Left lobe of liver (tissue), 2 donors: Measurements from ENCODE around the gene CHST8. TPM values are rescaled to one million over a fixed set of nuclear protein-coding genes. Genes with fewer than 3 reads are reported as not detected.
"Not testable (repeated sequence)": the region's sequence is repeated elsewhere in the genome, so short reads cannot be mapped to it uniquely, and the experiment has no call there.

ENCODE experiments used
- ATAC-seq: fragments of 200-7000 bp; cut with Tn5 transposase; one replicate; pipeline ENCODE4 v1.9.1; 2020; ENCODE audit warnings: mild to moderate bottlenecking, moderate library complexity
- DNase-seq: peaks from one replicate; pipeline ENCODE4 v3.0.0-alpha.2; 2020; ENCODE audit warnings: low spot score
- total RNA-seq: library from RNA; stranded (reverse); gene quantifications from one replicate; pipeline ENCODE4 v1.2.1, GENCODE V29; 2021
- donor health status: DM: no; HTN: no; CAD: no; lungs with moderate emphysema.
- donor health status: DM: no; HTN: yes; CAD: no.

Gene CHST8
- total RNA-seq, 1 donor from 2014 or later, result 0.28 TPM

GRCh38 chr19:33688171-33688992 is 66.6 kb downstream of the CHST8 start:
- ATAC-seq (no peak), DNase-seq (no peak)

GRCh38 chr19:33689138-33689746 is 67.5 kb downstream of the CHST8 start:
- ATAC-seq (no peak), DNase-seq (no peak)

- ATAC-seq (no peak), DNase-seq (no peak)
Measured at GRCh38 chr19:33689868-33690267, 68.1 kb downstream of the CHST8 start.

GRCh38 chr19:33690378-33691029 is 68.8 kb downstream of the CHST8 start:
- ATAC-seq, result no peak
- DNase-seq, result no peak

DNA sequence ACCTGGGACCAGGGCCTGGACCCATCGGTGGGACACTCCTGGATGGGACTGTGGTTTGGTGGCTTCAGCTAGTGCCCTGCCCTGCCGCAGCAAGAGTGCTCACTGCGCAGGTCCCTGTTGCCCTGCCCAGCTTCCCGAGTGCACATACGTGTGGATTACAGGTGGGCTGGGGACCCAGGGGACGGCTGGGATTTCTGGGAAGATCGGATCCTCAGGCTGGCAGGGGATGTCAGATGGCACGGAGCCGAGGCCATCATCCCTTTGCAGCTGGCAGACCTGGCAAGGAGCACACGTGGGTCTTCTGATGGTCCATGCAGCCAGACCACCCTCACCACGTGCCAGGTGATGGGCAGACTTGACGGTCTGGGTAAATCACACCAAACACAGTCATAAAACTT is 69.3 kb downstream of the CHST8 start:
- DNase-seq, result no peak

GRCh38 chr19:33691736-33692135 is 70.0 kb downstream of the CHST8 start:
- DNase-seq (no peak), ATAC-seq (no peak)

More for the DNA sequence above, 69.3 kb downstream of the CHST8 start:
- no peak for ATAC-seq

DNA sequence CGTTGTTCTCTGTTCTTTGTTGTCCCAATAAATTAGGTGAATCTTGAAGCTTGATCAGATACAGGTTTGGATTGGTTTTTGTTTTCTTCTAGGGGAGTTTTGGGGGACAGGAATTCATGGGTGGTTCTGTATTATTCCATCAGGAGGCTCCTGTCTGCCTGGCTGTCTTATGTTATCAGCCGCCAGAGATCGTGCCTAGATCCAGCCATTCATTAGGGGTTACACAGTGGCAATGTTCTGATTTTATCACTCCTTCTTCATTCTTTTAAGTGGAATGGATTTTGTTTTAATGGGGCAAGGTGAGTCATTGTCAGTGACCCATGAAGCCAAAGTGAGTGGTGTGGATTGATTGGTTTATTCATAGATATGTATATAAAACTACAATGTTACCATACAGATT is 71.9 kb downstream of the CHST8 start:
- DNase-seq (no peak), ATAC-seq (no peak)

DNA sequence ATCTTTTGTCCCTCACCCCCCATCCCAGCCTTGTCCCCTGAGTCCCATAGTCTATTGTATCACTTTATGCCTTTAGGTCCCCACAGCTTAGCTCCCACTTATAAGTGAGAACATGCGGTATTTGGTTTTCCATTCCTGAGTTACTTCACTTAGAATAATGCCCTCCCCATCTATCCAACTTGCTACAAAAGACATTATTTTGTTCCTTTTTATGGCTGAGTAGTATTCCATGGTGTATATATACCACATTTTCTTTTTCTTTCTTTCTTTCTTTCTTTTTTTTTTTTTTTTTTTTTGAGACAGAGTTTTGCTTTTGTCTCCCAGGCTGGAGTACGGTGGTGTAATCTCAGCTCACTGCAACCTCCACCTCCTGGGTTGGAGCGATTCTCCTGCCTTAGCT is 73.8 kb downstream of the CHST8 start:
- not testable (repeated sequence) for DNase-seq, ATAC-seq

- DNase-seq (no peak), ATAC-seq (no peak)
Measured at GRCh38 chr19:33697766-33698165, 76.0 kb downstream of the CHST8 start.

DNA sequence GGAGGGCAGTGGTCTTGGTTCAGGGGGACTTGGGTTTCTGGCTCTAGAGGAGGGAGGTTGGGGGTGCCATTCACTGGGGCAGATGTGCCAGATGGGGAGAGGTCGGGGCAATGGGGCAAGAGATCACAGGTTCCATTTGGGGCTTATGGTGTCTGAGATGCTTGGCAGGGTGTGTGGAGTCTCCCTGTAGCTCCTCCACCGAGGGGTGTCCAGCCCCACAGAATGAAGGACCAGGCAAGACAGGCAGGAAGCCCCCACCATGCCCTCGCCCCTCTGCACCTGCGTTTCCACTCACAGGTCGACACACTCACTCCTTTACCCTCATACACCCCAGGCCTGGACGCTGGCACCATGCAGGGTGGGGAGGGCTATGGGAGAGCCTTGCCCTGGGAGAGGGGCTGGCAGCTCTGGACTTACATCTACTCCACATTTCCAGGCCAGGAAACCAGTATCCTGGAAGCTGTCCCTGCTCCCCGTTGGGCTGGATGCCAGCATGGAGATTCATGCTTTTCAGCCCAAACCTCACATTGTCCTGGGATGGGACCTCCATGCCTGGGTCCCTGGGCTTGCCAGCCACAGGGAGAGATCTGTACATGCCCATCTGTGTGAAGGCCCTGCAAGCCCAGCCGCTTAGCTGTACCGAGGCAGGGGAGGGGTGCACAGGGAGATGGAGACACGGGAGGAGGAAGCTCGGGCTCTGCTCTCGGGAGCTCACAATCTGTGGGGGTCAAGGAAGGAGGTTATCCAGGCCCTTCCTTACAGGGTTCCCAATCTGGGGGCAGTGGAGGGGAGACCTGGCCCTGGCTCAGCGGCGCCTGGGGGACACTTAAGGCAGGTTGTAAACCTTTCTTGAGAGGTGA is 77.1 kb downstream of the CHST8 start:
- no peak for DNase-seq

DNA sequence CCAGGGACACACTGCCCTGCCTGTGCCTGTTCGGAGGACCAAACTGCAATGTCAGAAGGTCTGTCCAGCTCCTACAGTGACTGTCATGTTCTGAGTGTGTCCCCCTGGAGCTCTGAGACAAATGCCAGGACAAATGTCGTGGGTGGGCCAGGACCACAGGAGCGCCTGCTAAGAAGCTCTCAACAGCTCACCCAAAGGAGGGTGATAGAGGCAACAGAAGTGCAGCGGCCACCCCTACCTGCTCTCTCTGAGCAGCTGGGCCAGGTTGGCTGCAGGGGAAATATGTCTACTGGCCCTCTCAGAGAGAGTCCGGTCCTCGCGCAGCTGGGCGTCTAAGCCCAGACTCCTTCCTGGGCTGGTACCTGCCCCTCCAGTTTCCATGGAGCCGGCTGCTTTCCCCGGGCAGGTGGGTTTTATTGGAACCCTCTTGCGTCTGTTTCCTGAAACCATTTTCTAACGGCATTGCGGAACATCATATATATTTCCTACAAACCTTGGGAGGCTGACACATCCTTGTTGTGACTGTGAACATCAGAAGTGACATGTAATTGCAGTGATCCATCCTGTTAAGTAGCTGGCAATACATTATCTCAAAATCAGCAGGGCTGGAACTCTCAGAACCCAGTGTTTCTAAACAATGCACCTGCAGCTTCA is 78.1 kb downstream of the CHST8 start:
- DNase-seq, result no peak

More for the DNA sequence above, 77.1 kb downstream of the CHST8 start:
- no peak for ATAC-seq

DNA sequence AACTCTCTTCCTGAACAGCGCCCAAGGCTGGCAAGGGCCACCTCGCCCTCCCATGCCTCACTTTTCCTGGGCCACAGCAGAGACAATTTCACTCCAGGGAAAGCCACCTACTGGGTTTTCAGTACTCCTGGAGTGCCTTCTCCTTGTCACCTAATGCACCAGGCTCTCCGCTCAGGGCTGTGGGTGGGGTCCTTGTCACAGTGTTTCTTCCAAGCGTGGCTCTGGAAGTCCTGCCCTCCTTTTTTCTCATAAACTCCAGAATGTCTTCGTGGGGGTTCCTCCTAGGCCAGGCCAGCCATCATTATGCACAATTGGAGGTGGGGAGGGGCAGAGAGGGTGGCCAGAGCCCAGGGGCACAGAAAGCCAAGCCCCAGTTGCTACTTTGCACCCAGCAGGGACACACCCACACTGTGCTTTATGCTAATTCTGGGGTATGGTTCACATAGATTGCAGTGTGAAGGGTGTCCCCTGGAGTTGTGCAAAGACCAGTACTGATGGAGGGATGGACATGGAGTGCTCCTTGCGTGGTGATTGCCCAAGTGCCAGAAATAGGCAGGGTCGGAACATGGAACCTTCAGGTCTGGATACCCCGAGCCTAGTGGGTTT is 78.8 kb downstream of the CHST8 start:
- DNase-seq, result no peak
- no peak for ATAC-seq

More for the DNA sequence above, 78.1 kb downstream of the CHST8 start:
- ATAC-seq, result no peak

DNA sequence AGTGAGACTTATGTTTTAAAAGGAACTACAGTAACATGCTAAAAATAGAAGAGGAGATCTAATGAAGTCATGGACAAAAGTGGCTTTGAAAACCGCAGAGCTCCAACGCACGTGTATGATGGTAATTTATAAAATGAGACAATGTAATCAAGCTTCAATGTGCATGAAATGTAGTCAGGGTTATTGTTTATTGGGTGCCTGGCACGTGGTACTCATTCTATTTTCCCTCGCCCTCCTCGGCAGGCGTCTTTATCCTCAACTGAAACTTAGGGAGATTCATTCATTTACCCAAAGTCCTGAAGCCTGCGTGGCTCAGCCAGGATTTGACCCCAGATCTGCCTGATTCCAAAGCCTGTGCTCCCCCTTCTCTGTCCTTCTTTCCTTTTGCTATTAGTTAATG is 79.8 kb downstream of the CHST8 start:
- ATAC-seq (no peak), DNase-seq (no peak)

DNA sequence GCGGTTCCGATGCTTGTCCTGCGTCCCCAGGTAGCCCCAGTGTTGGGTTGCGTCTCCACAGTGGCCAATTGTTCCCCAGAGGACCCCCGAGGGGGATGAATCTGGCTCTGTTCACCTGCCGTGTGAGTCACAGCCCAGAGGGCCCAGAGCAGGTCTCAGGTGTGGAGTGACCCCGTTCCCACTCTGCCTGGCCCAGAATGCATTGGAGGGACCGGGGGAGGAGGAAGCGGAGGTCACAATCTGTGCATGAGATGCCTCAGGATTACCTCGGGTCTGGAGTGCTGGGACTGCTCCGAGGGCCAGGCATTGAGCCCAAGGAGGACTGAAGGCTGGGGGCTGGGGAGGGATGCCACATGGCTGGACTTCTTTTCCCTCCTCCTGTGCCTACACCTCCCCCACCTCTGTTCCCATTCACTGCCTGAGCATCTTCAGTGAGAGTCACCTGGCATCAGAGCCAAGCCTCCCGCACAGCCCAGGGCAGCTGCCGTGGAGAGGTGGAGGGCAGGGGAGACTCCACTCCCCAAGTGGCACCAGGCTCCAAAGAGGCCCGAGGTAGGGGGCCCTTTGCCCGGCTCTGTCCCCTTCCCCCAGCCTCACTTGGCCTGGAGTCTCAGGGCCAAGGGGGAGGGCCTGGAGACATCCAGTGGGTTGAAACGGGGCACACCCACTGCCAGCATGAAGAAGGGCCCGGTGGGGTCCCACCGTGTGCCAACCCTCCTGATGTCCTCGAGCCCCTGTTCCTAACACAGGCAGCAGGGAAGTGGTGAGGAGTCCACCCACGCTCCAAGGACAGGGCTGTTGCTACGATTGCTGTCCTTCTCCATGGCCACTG is 81.1 kb downstream of the CHST8 start:
- ATAC-seq (no peak), DNase-seq (no peak)

DNA sequence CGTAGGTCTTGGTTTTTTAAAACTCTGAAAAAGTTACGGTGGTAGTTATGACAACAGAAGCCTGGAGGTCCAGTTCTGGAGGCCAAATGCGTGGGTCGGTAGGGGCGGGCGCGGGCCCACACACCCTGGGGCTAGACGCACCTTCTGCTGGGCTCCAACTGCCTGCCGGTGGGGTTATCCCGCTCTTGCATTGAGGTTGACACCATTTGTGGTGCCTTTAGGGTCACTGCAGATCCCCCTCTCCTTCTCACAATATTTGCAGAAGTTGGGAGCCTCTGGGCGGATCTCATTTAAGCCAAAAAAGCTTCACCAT is 81.6 kb downstream of the CHST8 start:
- ATAC-seq, result no peak
- no peak for DNase-seq

GRCh38 chr19:33703821-33704220 is 82.1 kb downstream of the CHST8 start:
- ATAC-seq (no peak), DNase-seq (no peak)

DNA sequence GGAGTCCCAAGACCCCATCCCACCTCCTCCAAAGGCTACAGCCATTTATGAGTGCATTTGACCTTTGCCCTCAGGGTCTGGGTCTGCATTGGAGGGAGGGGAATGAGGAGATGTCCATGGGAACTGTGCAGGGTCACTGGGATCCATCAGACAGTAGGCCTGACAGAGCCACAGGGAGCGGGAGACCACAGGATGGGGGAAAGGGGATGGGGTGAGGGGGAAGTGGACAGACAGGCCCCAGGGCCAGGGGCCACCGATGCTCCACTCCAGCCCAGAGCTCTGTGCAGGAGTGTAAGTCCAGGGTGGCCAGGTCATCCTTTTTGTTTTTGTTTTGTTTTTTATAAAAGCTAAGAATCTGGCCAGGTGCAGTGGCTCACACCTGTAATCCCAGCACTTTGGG is 82.5 kb downstream of the CHST8 start:
- no peak for DNase-seq
- no peak for ATAC-seq

GRCh38 chr19:33705090-33705847 is 83.5 kb downstream of the CHST8 start:
- DNase-seq (no peak), ATAC-seq (no peak)

DNA sequence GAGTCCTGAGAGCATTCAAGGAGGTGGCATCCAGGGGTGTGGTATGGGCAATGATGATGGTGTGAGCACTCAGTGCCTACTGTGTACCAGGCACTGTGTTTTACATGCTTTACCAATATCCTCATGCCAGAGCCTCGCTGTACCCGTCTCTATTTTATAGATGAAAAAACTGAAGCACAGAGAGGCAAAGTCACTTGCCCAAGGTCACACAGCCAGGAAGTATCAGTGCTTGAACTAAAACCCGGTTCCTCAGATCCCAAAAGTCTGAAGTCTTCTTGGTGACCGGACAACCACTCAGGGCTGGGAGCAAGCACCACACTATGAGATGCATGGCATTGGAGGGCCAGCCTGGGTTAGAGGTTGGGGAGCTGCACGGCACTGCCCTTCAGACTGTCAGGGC is 84.1 kb downstream of the CHST8 start:
- no peak for DNase-seq

More for the DNA sequence above, 84.1 kb downstream of the CHST8 start:
- no peak for ATAC-seq
